ENCODE data around the gene UTF1.
"Not testable (repeated sequence)": the region's sequence is repeated elsewhere in the genome, so short reads cannot be mapped to it uniquely, and the experiment has no call there.

Gene UTF1

GRCh38 chr10:133248334-133248715 lies 18.3 kb downstream of the UTF1 start:
- no peak for DNase-seq

- no peak for DNase-seq
These were observed 19.2 kb downstream of the UTF1 start for GRCh38 chr10:133249094-133249780.

GRCh38 chr10:133249975-133250754 lies 20.1 kb downstream of the UTF1 start:
- DNase-seq = no peak

- DNase-seq = no peak
These were observed 21.6 kb downstream of the UTF1 start for GRCh38 chr10:133251388-133252222.

- DNase-seq = no peak
These were observed 22.2 kb downstream of the UTF1 start for GRCh38 chr10:133252223-133252552.

- no peak for DNase-seq
These were observed 23.4 kb downstream of the UTF1 start for GRCh38 chr10:133253361-133253955.

GRCh38 chr10:133254421-133255120 lies 24.6 kb downstream of the UTF1 start:
- DNase-seq = no peak

GRCh38 chr10:133255323-133255722 lies 25.3 kb downstream of the UTF1 start:
- DNase-seq = no peak

- peak; percentile 37 for DNase-seq
These were observed 27.6 kb downstream of the UTF1 start for GRCh38 chr10:133257489-133258065.

- DNase-seq = no peak
These were observed 28.2 kb downstream of the UTF1 start for GRCh38 chr10:133258066-133258817.

- DNase-seq = peak; percentile 98
These were observed 29.0 kb downstream of the UTF1 start for GRCh38 chr10:133258818-133259601.

GRCh38 chr10:133259602-133259989 lies 29.6 kb downstream of the UTF1 start:
- no peak for DNase-seq

- peak; percentile 16 for DNase-seq
These were observed 31.1 kb downstream of the UTF1 start for GRCh38 chr10:133260895-133261725.

- DNase-seq = peak; percentile 75
These were observed 31.8 kb downstream of the UTF1 start for GRCh38 chr10:133261726-133262325.

GRCh38 chr10:133262696-133263095 lies 32.7 kb downstream of the UTF1 start:
- DNase-seq = no peak

- no peak for DNase-seq
These were observed 33.7 kb downstream of the UTF1 start for GRCh38 chr10:133263674-133264073.

GRCh38 chr10:133264461-133264860 lies 34.4 kb downstream of the UTF1 start:
- DNase-seq = no peak

GRCh38 chr10:133265052-133265451 lies 35.0 kb downstream of the UTF1 start:
- not testable (repeated sequence) for DNase-seq

Data from fibroblast of skin of right biceps (primary cell).